SJCRH30 (cell line): Measurements from ENCODE around the gene CDYL. TPM values are rescaled to one million over a fixed set of nuclear protein-coding genes. Genes with fewer than 3 reads are reported as not detected.

Experiments
- DNase-seq, 2 experiments: peaks; one replicate each; pipeline ENCODE4 v3.0.0-alpha.2; 2015 to 2020
- H3K27ac ChIP-seq: fragments of 250-450 bp; sonication (Bioruptor Pico); 2 replicates; pipeline ENCODE4 v1.5.1; 2020; ENCODE audit warnings: mild to moderate bottlenecking, moderate library complexity
- H3K27me3 ChIP-seq: fragments of 250-450 bp; sonication (Bioruptor Pico); 2 replicates; pipeline ENCODE4 v1.5.1; 2020; ENCODE audit warnings: mild to moderate bottlenecking, moderate library complexity
- H3K36me3 ChIP-seq: fragments of 250-450 bp; sonication (Bioruptor Pico); 2 replicates; pipeline ENCODE4 v1.5.1; 2020; ENCODE audit warnings: mild to moderate bottlenecking, moderate library complexity
- H3K4me1 ChIP-seq: fragments of 250-450 bp; sonication (Bioruptor Pico); 2 replicates; pipeline ENCODE4 v1.5.1; 2020; ENCODE audit warnings: mild to moderate bottlenecking, moderate library complexity
- H3K4me3 ChIP-seq: fragments of 250-450 bp; sonication (Bioruptor Pico); 2 replicates; pipeline ENCODE4 v1.5.1; 2020; ENCODE audit warnings: mild to moderate bottlenecking, moderate library complexity
- H3K9me3 ChIP-seq: fragments of 250-450 bp; sonication (Bioruptor Pico); replicated peaks from 2 replicates; pipeline ENCODE4 v1.5.1; 2020; ENCODE audit warnings: mild to moderate bottlenecking, moderate library complexity
- total RNA-seq: library from RNA; depleted of rRNA; stranded (reverse); fragments of >200 nt; shearing (Covaris generic); gene quantifications from 2 replicates; pipeline ENCODE4 v1.2.3, GENCODE V29; 2014

The CDYL gene
- total RNA-seq, 1 experiment from 2014 or later: 68.7 TPM

- Histone ChIP-seq H3K9me3 (peaks cover 3% of the 10 kb centered on the region; the same call in 1 of the 2 replicates), H3K4me3 (no peak overlapping the region), H3K4me1 (peaks cover 14% of the 10 kb centered on the region), H3K36me3 (no peaks in the 10 kb centered on the region; the same call in 1 of the 2 replicates), H3K27me3 (no peaks in the 10 kb centered on the region), H3K27ac (no peak overlapping the region)
- peak; percentile 16 to 34 for DNase-seq
These were observed 27.9 kb downstream of the CDYL start for GRCh38 chr6:4804095-4804494.

- no peaks in the 10 kb centered on the region for H3K27me3 ChIP-seq
- peak in 1 of 2 experiments; percentile 30 for DNase-seq
- H3K4me1 ChIP-seq: peaks cover 14% of the 10 kb centered on the region
- H3K9me3 ChIP-seq: peaks cover 3% of the 10 kb centered on the region; the same call in 1 of the 2 replicates
- no peaks in the 10 kb centered on the region; the same call in 1 of the 2 replicates for H3K36me3 ChIP-seq
- H3K27ac ChIP-seq: no peak overlapping the region
- no peak overlapping the region for H3K4me3 ChIP-seq
These were observed 29.5 kb downstream of the CDYL start for GRCh38 chr6:4805553-4806336.

GRCh38 chr6:4806337-4806725 lies 30.1 kb downstream of the CDYL start:
- Histone ChIP-seq H3K27me3 (no peaks in the 10 kb centered on the region), H3K36me3 (no peaks in the 10 kb centered on the region; the same call in 1 of the 2 replicates), H3K4me1 (peaks cover 14% of the 10 kb centered on the region), H3K4me3 (no peak overlapping the region), H3K27ac (no peak overlapping the region), H3K9me3 (peaks cover 3% of the 10 kb centered on the region; the same call in 1 of the 2 replicates)
- DNase-seq: no peak

GRCh38 chr6:4806791-4807190 lies 30.6 kb downstream of the CDYL start:
- no peaks in the 10 kb centered on the region for H3K27me3 ChIP-seq

GRCh38 chr6:4808396-4808795 lies 32.2 kb downstream of the CDYL start:
- no peak for DNase-seq
- no peaks in the 10 kb centered on the region; the same call in 1 of the 2 replicates for H3K36me3 ChIP-seq
- peaks cover 3% of the 10 kb centered on the region; the same call in 1 of the 2 replicates for H3K9me3 ChIP-seq
- no peak overlapping the region for H3K27ac ChIP-seq
- peaks cover 8% of the 10 kb centered on the region for H3K4me1 ChIP-seq
- no peaks in the 10 kb centered on the region for H3K27me3 ChIP-seq
- no peak overlapping the region for H3K4me3 ChIP-seq

More at GRCh38 chr6:4806791-4807190, 30.6 kb downstream of the CDYL start:
- H3K36me3 ChIP-seq: no peaks in the 10 kb centered on the region; the same call in 1 of the 2 replicates
- DNase-seq: no peak
- peaks cover 3% of the 10 kb centered on the region; the same call in 1 of the 2 replicates for H3K9me3 ChIP-seq
- no peak overlapping the region for H3K4me3 ChIP-seq
- peaks cover 14% of the 10 kb centered on the region for H3K4me1 ChIP-seq
- no peak overlapping the region for H3K27ac ChIP-seq

- Histone ChIP-seq H3K9me3 (peaks cover 3% of the 10 kb centered on the region; the same call in 1 of the 2 replicates), H3K27ac (no peak overlapping the region), H3K4me1 (no peaks in the 10 kb centered on the region), H3K27me3 (no peaks in the 10 kb centered on the region), H3K36me3 (no peaks in the 10 kb centered on the region; the same call in 1 of the 2 replicates), H3K4me3 (no peak overlapping the region)
- DNase-seq: no peak
These were observed 34.1 kb downstream of the CDYL start for GRCh38 chr6:4809999-4810918.

- no peak for DNase-seq
- H3K9me3 ChIP-seq: peaks cover 3% of the 10 kb centered on the region; the same call in 1 of the 2 replicates
- H3K4me3 ChIP-seq: no peak overlapping the region
- no peaks in the 10 kb centered on the region; the same call in 1 of the 2 replicates for H3K36me3 ChIP-seq
- H3K4me1 ChIP-seq: no peaks in the 10 kb centered on the region
- H3K27ac ChIP-seq: no peak overlapping the region
- H3K27me3 ChIP-seq: no peaks in the 10 kb centered on the region
These were observed 35.9 kb downstream of the CDYL start for GRCh38 chr6:4812068-4812467.

- no peak overlapping the region for H3K4me3 ChIP-seq
- no peak for DNase-seq
- peaks cover 3% of the 10 kb centered on the region; the same call in 1 of the 2 replicates for H3K9me3 ChIP-seq
- H3K27ac ChIP-seq: no peak overlapping the region
- H3K27me3 ChIP-seq: no peaks in the 10 kb centered on the region
- H3K36me3 ChIP-seq: no peaks in the 10 kb centered on the region; the same call in 1 of the 2 replicates
- H3K4me1 ChIP-seq: no peaks in the 10 kb centered on the region
These were observed 36.9 kb downstream of the CDYL start for GRCh38 chr6:4813055-4813454.

- no peaks in the 10 kb centered on the region for H3K27me3 ChIP-seq
- no peak for DNase-seq
These were observed 38.0 kb downstream of the CDYL start for GRCh38 chr6:4814212-4814611.

GRCh38 chr6:4814987-4815386 lies 38.8 kb downstream of the CDYL start:
- DNase-seq: no peak
- Histone ChIP-seq H3K27me3 (no peaks in the 10 kb centered on the region), H3K4me3 (no peak overlapping the region), H3K27ac (no peak overlapping the region), H3K4me1 (no peaks in the 10 kb centered on the region), H3K36me3 (no peaks in the 10 kb centered on the region; the same call in 1 of the 2 replicates), H3K9me3 (0 out of 2 replicates have a peak, but pooled peaks cover 3% of the 10 kb centered on the region)

More at GRCh38 chr6:4814212-4814611, 38.0 kb downstream of the CDYL start:
- no peak overlapping the region for H3K27ac ChIP-seq
- no peaks in the 10 kb centered on the region; the same call in 1 of the 2 replicates for H3K36me3 ChIP-seq
- 0 out of 2 replicates have a peak, but pooled peaks cover 3% of the 10 kb centered on the region for H3K9me3 ChIP-seq
- H3K4me1 ChIP-seq: no peaks in the 10 kb centered on the region
- no peak overlapping the region for H3K4me3 ChIP-seq

- Histone ChIP-seq H3K27me3 (no peaks in the 10 kb centered on the region), H3K36me3 (no peaks in the 10 kb centered on the region; the same call in 1 of the 2 replicates), H3K27ac (no peak overlapping the region), H3K4me3 (no peak overlapping the region), H3K9me3 (no peaks in the 10 kb centered on the region), H3K4me1 (no peaks in the 10 kb centered on the region)
- no peak for DNase-seq
These were observed 39.4 kb downstream of the CDYL start for GRCh38 chr6:4815584-4815983.

GRCh38 chr6:4816904-4817303 lies 40.7 kb downstream of the CDYL start:
- H3K9me3 ChIP-seq: no peaks in the 10 kb centered on the region
- no peaks in the 10 kb centered on the region for H3K4me1 ChIP-seq
- H3K27ac ChIP-seq: no peak overlapping the region
- H3K4me3 ChIP-seq: no peak overlapping the region
- no peak for DNase-seq
- no peaks in the 10 kb centered on the region; the same call in 1 of the 2 replicates for H3K36me3 ChIP-seq
- no peaks in the 10 kb centered on the region for H3K27me3 ChIP-seq

GRCh38 chr6:4817551-4817950 lies 41.3 kb downstream of the CDYL start:
- H3K27ac ChIP-seq: no peak overlapping the region
- H3K9me3 ChIP-seq: no peaks in the 10 kb centered on the region
- no peaks in the 10 kb centered on the region for H3K36me3 ChIP-seq
- H3K4me3 ChIP-seq: no peak overlapping the region
- no peak for DNase-seq
- no peaks in the 10 kb centered on the region for H3K27me3 ChIP-seq
- no peaks in the 10 kb centered on the region for H3K4me1 ChIP-seq

- no peaks in the 10 kb centered on the region for H3K36me3 ChIP-seq
- H3K4me1 ChIP-seq: no peaks in the 10 kb centered on the region
- no peaks in the 10 kb centered on the region for H3K9me3 ChIP-seq
- no peak overlapping the region for H3K4me3 ChIP-seq
- H3K27me3 ChIP-seq: no peaks in the 10 kb centered on the region
- DNase-seq: no peak
- H3K27ac ChIP-seq: no peak overlapping the region
These were observed 42.2 kb downstream of the CDYL start for GRCh38 chr6:4818272-4818938.
